HepG2 (cell line): Measurements from ENCODE around the gene ADSS1. TPM values are rescaled to one million over a fixed set of nuclear protein-coding genes. Genes with fewer than 3 reads are reported as not detected.

Source experiments
- ATAC-seq: fragments of 200-7000 bp; cut with Tn5 transposase; 3 replicates; pipeline ENCODE4 v1.9.1; 2020; ENCODE audit warnings: mild to moderate bottlenecking, moderate library complexity
- BruUV-seq: library from RNA; stranded (reverse); fragments of 400-500 nt; replicated peaks from 2 replicates; lab custom pipeline; 2021; lab: Mats Ljungman, UMichigan
- CTCF ChIA-PET: fragments of 300-600 bp; formaldehyde crosslinking; extraction: SDS; loops from one replicate; lab custom pipeline; 2021; ENCODE audit warnings: low total read pairs, inconsistent platforms, low intra/inter-chr PET ratio; lab: Yijun Ruan, JAX
- POLR2A ChIA-PET: fragments of 350-600 bp; sonication (Branson Sonifier 250); formaldehyde crosslinking; loops from one replicate; lab custom pipeline; 2020; ENCODE audit warnings: antibody characterized with exemption, inconsistent platforms; lab: Yijun Ruan, JAX
- DNase-seq: peaks from one replicate; pipeline ENCODE4 v3.0.0-alpha.2; 2015; ENCODE audit warnings: low spot score
- FAIRE-seq: peaks from 3 replicates; lab custom pipeline; 2011; peaks lifted over from hg19 to GRCh38; lab: Jason Lieb, UNC
- H2AFZ ChIP-seq: one replicate; pipeline ENCODE4 v1.6.1; 2011; ENCODE audit warnings: low read length, inconsistent platforms
- H3K27ac ChIP-seq: fragments of 300-600 bp; 3 replicates; pipeline ENCODE4 v1.8.0; 2011; ENCODE audit warnings: mixed run types, mild to moderate bottlenecking, mixed read lengths, low read length, inconsistent platforms; ENCODE audit not compliant: insufficient read depth; ENCODE audit errors: extremely low read length
- H3K27me3 ChIP-seq, 2 experiments: fragments of 200-600 bp in 1 of 2; 2 replicates in 1 of 2; 3 replicates in 1 of 2; pipeline versions ENCODE4 v1.6.0 to v1.8.0; 2011; ENCODE audit warnings: low read length in 2 of 2, mild to moderate bottlenecking in 2 of 2, moderate library complexity in 2 of 2, inconsistent platforms in 1 of 2; ENCODE audit not compliant: insufficient read depth in 2 of 2, control insufficient read depth in 1 of 2
- H3K36me3 ChIP-seq, 2 experiments: fragments of 200-600 bp in 1 of 2; replicated peaks in 1 of 2; 2 replicates in 1 of 2; 3 replicates in 1 of 2; pipeline versions ENCODE4 v1.5.1 to v1.8.0; 2011; ENCODE audit warnings: low read length in 2 of 2, inconsistent platforms in 1 of 2; ENCODE audit not compliant: insufficient read depth in 2 of 2, control insufficient read depth in 1 of 2
- H3K4me1 ChIP-seq: 2 replicates; pipeline ENCODE4 v1.5.1; 2012; ENCODE audit warnings: low read length, inconsistent platforms; ENCODE audit not compliant: insufficient read depth
- H3K4me2 ChIP-seq: 2 replicates; pipeline ENCODE4 v1.6.0; 2011; ENCODE audit warnings: low read depth, low read length, inconsistent platforms
- H3K4me3 ChIP-seq, 3 experiments: fragments of 200-600 bp in 1 of 3; sonication (generic), shearing (Covaris generic) in 1 of 3; replicated peaks in 1 of 3; 2 replicates each; pipeline ENCODE4 v1.5.1; 2011 to 2016; ENCODE audit warnings: low read length in 3 of 3, inconsistent platforms in 2 of 3, low read depth in 2 of 3, mild to moderate bottlenecking in 2 of 3, control low read depth in 1 of 3, mixed read lengths in 1 of 3; ENCODE audit not compliant: insufficient read depth in 1 of 3
- H3K79me2 ChIP-seq: one replicate; pipeline ENCODE4 v1.6.1; 2011; ENCODE audit warnings: low read length, inconsistent platforms; ENCODE audit not compliant: insufficient read depth
- H3K9ac ChIP-seq: 2 replicates; pipeline ENCODE4 v1.6.0; 2011; ENCODE audit warnings: mild to moderate bottlenecking, low read depth, low read length, inconsistent platforms; ENCODE audit not compliant: insufficient read depth
- H3K9me3 ChIP-seq: 2 replicates; pipeline ENCODE4 v1.5.1; 2012; ENCODE audit warnings: mild to moderate bottlenecking, low read length
- H4K20me1 ChIP-seq: 2 replicates; pipeline ENCODE4 v1.6.0; 2011; ENCODE audit warnings: inconsistent platforms, mild to moderate bottlenecking, low read length, moderate library complexity; ENCODE audit not compliant: insufficient read depth
- ESRRA ChIP-seq: sonication (generic); formaldehyde crosslinking; IDR thresholded peaks from 2 replicates; pipeline ENCODE4 v1.5.1; 2020; ENCODE audit warnings: mild to moderate bottlenecking, low read depth, missing genetic modification reagents
- FOSL1 ChIP-seq: sonication (generic); formaldehyde crosslinking; IDR thresholded peaks from 2 replicates; pipeline ENCODE4 v1.9.0; 2021; ENCODE audit warnings: missing genetic modification reagents, borderline replicate concordance
- HNF1A ChIP-seq, 2 experiments: sonication (generic) in 1 of 2; formaldehyde crosslinking in 1 of 2; IDR thresholded peaks; 2 replicates each; pipeline versions ENCODE4 v1.4.0 to v1.6.1; 2016 to 2020; ENCODE audit warnings: borderline replicate concordance in 1 of 2, low read depth in 1 of 2, mild to moderate bottlenecking in 1 of 2, missing genetic modification reagents in 1 of 2
- IRF2 ChIP-seq: IDR thresholded peaks from 2 replicates; pipeline ENCODE4 v1.6.1; 2018; ENCODE audit warnings: missing genetic modification reagents, missing compliant biosample characterization
- TARDBP ChIP-seq: sonication (generic); formaldehyde crosslinking; IDR thresholded peaks from 2 replicates; pipeline ENCODE4 v1.8.0; 2022; ENCODE audit warnings: mild to moderate bottlenecking, missing genetic modification reagents
- ZIK1 ChIP-seq: sonication (generic); formaldehyde crosslinking; IDR thresholded peaks from 2 replicates; pipeline ENCODE4 v1.5.0; 2020; ENCODE audit warnings: mild to moderate bottlenecking, low read depth, missing genetic modification reagents, borderline replicate concordance
- ZNF24 ChIP-seq: fragments of 450-650 bp; IDR thresholded peaks from 2 replicates; pipeline ENCODE4 v1.6.1; 2017; ENCODE audit warnings: antibody characterized with exemption, mild to moderate bottlenecking
- ZNF407 ChIP-seq: sonication (generic); formaldehyde crosslinking; IDR thresholded peaks from one replicate; pipeline ENCODE4 v1.5.1; 2020; ENCODE audit warnings: mild to moderate bottlenecking, missing genetic modification reagents; ENCODE audit errors: not compliant biosample characterization
- ZNF589 ChIP-seq: sonication (generic); formaldehyde crosslinking; conservative IDR thresholded peaks from 2 replicates; pipeline ENCODE4 v1.8.0; 2022; ENCODE audit warnings: mild to moderate bottlenecking, moderate library complexity, missing genetic modification reagents
- ZNF782 ChIP-seq: sonication (generic); formaldehyde crosslinking; IDR thresholded peaks from 2 replicates; pipeline ENCODE4 v1.4.0; 2020; ENCODE audit warnings: missing genetic modification reagents, mild to moderate bottlenecking, borderline replicate concordance
- WGBS: methylation state at CpG from one replicate; pipeline ENCODE4 v1.1.6; 2017; ENCODE audit warnings: low lambda C conversion rate; 5-methylcytosine and 5-hydroxymethylcytosine counted together
- in situ Hi-C: cut with HindIII; loops from 2 replicates; pipeline ENCODE4 v1.10.0; 2017; ENCODE audit warnings: low pct_unique_long_range_greater_than_20kb; ENCODE audit not compliant: extremely low pct_ligation_motif_present
- intact Hi-C: fragments of 100-400 bp; cut with micrococcal nuclease; formaldehyde crosslinking; loops from one replicate; pipeline ENCODE4 v1.10.0; 2022; ENCODE audit not compliant: unreplicated experiment
- polyA plus RNA-seq, 8 experiments: library from polyadenylated mRNA; depleted of rRNA in 3 of 8; stranded (reverse) in 7 of 8; unstranded in 1 of 8; fragments of >200 nt; fragmentation: Illumina TruSeq in 4 of 8; extraction: Trizol in 4 of 8; gene quantifications; 2 replicates each; pipeline versions ENCODE4 v1.2.1 to v1.2.3, GENCODE V29; 2011 to 2016; ENCODE audit warnings: low read depth in 4 of 8, missing spikeins in 1 of 8, mixed read lengths in 1 of 8; ENCODE audit not compliant: insufficient read depth in 1 of 8
- total RNA-seq, 5 experiments: library from RNA; depleted of rRNA; stranded (reverse); fragments of >200 nt; fragmentation: Illumina TruSeq; extraction: Trizol; gene quantifications; 2 replicates each; pipeline ENCODE4 v1.2.3, GENCODE V29; 2016; ENCODE audit warnings: low read depth in 1 of 5

Gene ADSS1
- total and polyA plus RNA-seq, 2 of the 13 experiments (the other 11 are each of a cell fraction or from before 2014, with no cell fraction given), result 1.0 to 36.7 TPM

- no peaks in the 10 kb centered on the region for H3K27me3 ChIP-seq
- H3K36me3 ChIP-seq, result peaks cover 8 to 24% of the 10 kb centered on the region in 2 experiments
- intact Hi-C loops (loop anchor here (2.0 kb wide), 1 partner anchor 13 kb away; no protein-coding TSS in a partner anchor), in situ Hi-C loops (no loop called here)
- ChIA-PET CTCF (no interaction called here), POLR2A (interaction anchor here (0.9 to 4.8 kb wide), 14 partner anchors 8 to 111 kb away, joined by 3 to 72 read pairs (median 12); partner anchors contain the start of genes ADSS1 and CEP170B)
- under 1% methylated on average over 12 of the region's 30 CpGs for WGBS
- peak overlapping the region; percentile 91 for H3K9ac ChIP-seq
- H3K9me3 ChIP-seq, result no peaks in the 10 kb centered on the region
- BruUV-seq, result TSS peak; percentile 67
- peak overlapping the region; percentile 78 to 94 (median 80) for H3K4me3 ChIP-seq
- peaks cover 38% of the 10 kb centered on the region for H3K79me2 ChIP-seq
- peak overlapping the region; percentile 94 for H3K4me2 ChIP-seq
- H3K4me1 ChIP-seq, result peaks cover 62% of the 10 kb centered on the region
- peak; percentile 0; the same call in 2 of the 3 replicates for ATAC-seq
- no peak for DNase-seq
- H2AFZ ChIP-seq, result no peak overlapping the region
- no peak for FAIRE-seq
- H3K27ac ChIP-seq, result peak overlapping the region; percentile 88
- peaks cover 23% of the 10 kb centered on the region for H4K20me1 ChIP-seq
- TF ChIP-seq IRF2 (CRISPR knock-in tag) (no peak), HNF1A (IDR thresholded peaks at IDR 0.05; ENCODE audit: low read depth) (no peak), HNF1A (CRISPR knock-in tag; IDR thresholded peaks at IDR 0.05; ENCODE audit: borderline replicate concordance) (0 out of 2 replicates have a peak, but pooled peaks have one; percentile 5), ZNF24 (no peak), ZIK1 (CRISPR knock-in tag) (0 out of 2 replicates have a peak, but pooled peaks have one; percentile 16), ESRRA (no peak), TARDBP (CRISPR knock-in tag) (no peak), ZNF589 (no peak), ZNF407 (CRISPR knock-in tag) (no peak), FOSL1 (CRISPR knock-in tag) (no peak), ZNF782 (CRISPR knock-in tag) (no peak)
Observed at GRCh38 chr14:104753528-104754212, 29.6 kb downstream of the ADSS1 start.
